ENCODE measurements around the gene BMPER. TPM values are rescaled to one million over a fixed set of nuclear protein-coding genes. Genes with fewer than 3 reads are reported as not detected.

BMPER gene
- total RNA-seq, 1 donor from 2014 or later = 10.2 TPM

DNA sequence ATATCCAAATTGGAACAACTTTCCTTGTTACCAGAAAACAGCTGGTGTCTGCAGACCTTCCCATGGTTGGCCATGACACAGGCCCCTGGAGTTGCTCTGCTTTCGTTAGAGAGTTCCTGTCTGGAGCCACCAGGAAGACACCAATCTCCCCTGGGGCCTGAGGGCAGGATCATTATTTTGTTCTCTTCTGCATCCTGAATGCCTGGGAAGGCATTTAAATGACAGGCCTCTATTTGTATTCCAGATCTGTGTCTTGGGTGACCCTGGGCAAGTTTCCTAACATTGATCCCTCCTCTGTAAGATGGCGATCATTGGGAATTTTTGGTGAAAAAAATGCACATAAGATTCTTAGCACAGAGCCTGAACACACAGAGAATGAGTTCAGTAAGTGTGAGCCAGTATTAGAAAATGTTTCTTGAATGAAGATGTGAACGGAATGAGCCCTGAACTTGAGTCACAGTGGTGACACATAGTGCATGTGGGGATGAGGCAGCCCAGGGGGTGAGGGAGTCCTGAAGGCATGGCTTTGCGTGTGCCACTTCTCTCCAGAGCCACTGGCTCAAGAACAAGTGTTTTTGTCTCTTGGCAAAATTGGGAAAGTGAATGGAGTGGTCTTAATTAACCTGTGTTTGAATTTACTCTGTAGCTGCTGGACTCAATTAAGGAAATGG is 28.4 kb downstream of the BMPER start:
- DNase-seq (ENCODE audit: extremely low spot score, unreplicated experiment) = no peak
- TF ChIP-seq, protein P1, sequence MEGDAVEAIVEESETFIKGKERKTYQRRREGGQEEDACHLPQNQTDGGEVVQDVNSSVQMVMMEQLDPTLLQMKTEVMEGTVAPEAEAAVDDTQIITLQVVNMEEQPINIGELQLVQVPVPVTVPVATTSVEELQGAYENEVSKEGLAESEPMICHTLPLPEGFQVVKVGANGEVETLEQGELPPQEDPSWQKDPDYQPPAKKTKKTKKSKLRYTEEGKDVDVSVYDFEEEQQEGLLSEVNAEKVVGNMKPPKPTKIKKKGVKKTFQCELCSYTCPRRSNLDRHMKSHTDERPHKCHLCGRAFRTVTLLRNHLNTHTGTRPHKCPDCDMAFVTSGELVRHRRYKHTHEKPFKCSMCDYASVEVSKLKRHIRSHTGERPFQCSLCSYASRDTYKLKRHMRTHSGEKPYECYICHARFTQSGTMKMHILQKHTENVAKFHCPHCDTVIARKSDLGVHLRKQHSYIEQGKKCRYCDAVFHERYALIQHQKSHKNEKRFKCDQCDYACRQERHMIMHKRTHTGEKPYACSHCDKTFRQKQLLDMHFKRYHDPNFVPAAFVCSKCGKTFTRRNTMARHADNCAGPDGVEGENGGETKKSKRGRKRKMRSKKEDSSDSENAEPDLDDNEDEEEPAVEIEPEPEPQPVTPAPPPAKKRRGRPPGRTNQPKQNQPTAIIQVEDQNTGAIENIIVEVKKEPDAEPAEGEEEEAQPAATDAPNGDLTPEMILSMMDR (conservative IDR thresholded peaks at IDR 0.05) = no peak
- Mint-ChIP-seq H3K36me3 (no peaks in the 10 kb centered on the region), H3K4me3 (no peak overlapping the region), H3K9me3 (no peaks in the 10 kb centered on the region), H3K27ac (no peak overlapping the region), H3K27me3 (peaks cover 40% of the 10 kb centered on the region), H3K4me1 (ENCODE audit: unreplicated experiment) (peaks cover 19% of the 10 kb centered on the region)

DNA sequence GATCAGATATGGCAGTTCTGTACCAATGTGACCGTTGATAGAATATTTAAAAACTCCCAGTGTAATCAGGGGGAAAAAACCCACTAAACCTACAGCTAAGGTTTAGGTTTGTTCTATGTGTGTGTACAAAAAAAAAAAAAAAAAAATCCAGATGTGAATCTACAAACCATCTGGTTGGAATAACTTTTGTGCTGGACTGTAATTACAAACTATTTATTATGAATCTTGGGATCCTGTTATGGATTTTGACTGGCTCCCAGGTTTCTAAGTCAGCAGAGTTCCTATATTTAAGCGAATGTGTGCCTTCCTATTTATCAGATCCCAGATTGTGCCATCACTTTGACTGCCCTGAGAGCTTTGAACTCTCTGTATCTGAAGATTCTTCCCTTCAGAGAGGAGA is 29.1 kb downstream of the BMPER start:
- Mint-ChIP-seq H3K4me3 (no peak overlapping the region), H3K27me3 (peaks cover 40% of the 10 kb centered on the region), H3K4me1 (ENCODE audit: unreplicated experiment) (peaks cover 13% of the 10 kb centered on the region), H3K27ac (no peak overlapping the region), H3K36me3 (no peaks in the 10 kb centered on the region), H3K9me3 (no peaks in the 10 kb centered on the region)
- DNase-seq (ENCODE audit: extremely low spot score, unreplicated experiment) = no peak
- TF ChIP-seq, protein P1 (conservative IDR thresholded peaks at IDR 0.05) = no peak

DNA sequence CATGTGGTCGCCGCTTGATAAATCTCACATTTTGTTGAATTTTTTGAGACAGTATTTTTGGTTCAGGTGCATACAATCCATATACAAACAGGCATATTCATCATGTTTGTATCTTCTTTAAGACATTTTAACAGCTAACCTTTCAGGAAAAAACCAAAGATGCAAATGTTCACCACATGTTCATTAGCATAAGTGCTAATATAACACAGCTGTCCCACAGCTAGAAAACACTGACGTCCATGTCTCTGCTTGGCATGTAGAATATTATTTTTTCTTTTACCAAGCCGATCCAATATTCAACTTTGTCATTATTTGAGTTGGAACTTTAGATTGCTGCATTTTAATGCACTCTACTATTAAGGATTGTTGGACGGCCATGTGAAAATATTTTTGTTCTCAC is 31.2 kb downstream of the BMPER start:
- no peaks in the 10 kb centered on the region for H3K36me3 Mint-ChIP-seq
- H3K9me3 Mint-ChIP-seq = no peaks in the 10 kb centered on the region
- no peak for DNase-seq (ENCODE audit: extremely low spot score, unreplicated experiment)
- TF ChIP-seq, protein P1 (conservative IDR thresholded peaks at IDR 0.05) = no peak
- no peak overlapping the region for H3K4me3 Mint-ChIP-seq
- H3K27me3 Mint-ChIP-seq = peaks cover 34% of the 10 kb centered on the region
- no peak overlapping the region for H3K27ac Mint-ChIP-seq
- peaks cover 13% of the 10 kb centered on the region for H3K4me1 Mint-ChIP-seq (ENCODE audit: unreplicated experiment)

DNA sequence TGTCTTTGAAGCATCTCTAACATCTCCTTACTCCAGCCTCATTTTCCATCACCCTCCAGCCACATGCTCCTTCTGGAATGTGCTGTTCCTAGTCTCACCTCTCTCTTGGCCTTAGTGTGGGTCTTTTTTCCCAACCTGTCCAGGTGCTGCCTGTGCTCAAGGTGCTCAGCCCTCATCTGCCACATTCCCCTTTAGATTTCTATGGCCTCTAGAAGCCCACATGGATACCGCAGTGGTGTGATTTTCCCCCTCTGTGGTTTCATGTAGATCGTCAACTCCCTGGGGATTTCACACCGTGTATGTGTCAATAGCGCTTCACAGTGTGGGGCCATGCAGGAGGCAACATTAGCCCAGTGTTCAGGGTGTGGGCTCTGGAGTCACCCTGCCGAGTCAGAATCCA is 32.5 kb downstream of the BMPER start:
- Mint-ChIP-seq H3K9me3 (no peaks in the 10 kb centered on the region), H3K36me3 (no peaks in the 10 kb centered on the region), H3K4me3 (no peak overlapping the region), H3K4me1 (ENCODE audit: unreplicated experiment) (peaks cover 10% of the 10 kb centered on the region), H3K27ac (no peak overlapping the region), H3K27me3 (peaks cover 27% of the 10 kb centered on the region)
- TF ChIP-seq, protein P1 (conservative IDR thresholded peaks at IDR 0.05) = no peak
- DNase-seq (ENCODE audit: extremely low spot score, unreplicated experiment) = no peak

DNA sequence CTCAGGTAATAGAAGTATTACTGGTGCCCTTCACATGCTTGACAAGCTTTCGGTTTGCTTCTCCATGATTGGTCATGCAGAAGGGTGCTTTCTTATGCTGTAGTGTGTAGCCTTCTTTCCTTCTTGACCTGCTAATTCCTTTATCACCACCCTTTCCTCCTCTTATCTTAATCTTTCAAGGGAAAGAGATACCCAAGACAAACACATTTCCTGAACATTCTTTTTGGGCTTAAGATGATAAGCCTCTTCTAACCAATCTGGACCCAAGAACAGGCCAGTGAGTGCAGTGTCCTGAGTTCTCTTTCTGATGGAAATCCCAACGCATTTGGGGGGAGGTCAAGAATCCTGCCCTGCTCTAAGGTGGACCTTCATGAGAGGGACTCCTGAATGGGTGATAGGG is 33.8 kb downstream of the BMPER start:
- Mint-ChIP-seq H3K27ac (no peak overlapping the region), H3K4me1 (ENCODE audit: unreplicated experiment) (peaks cover 1% of the 10 kb centered on the region), H3K27me3 (peaks cover 19% of the 10 kb centered on the region), H3K36me3 (no peaks in the 10 kb centered on the region), H3K9me3 (no peaks in the 10 kb centered on the region), H3K4me3 (no peak overlapping the region)
- DNase-seq (ENCODE audit: extremely low spot score, unreplicated experiment) = no peak
- TF ChIP-seq, protein P1 (conservative IDR thresholded peaks at IDR 0.05) = no peak
